Pancreas (tissue), 10 donors: ENCODE results near the gene SLC1A2. TPM values are rescaled to one million over a fixed set of nuclear protein-coding genes. Genes with fewer than 3 reads are reported as not detected.

Experiments used
- ATAC-seq, 4 donors: fragments of 200-7000 bp; cut with Tn5 transposase; one replicate each; pipeline versions ENCODE4 v1.8.0 to v1.9.1; 2020; ENCODE audit warnings: mild to moderate bottlenecking in 4 of 4, moderate library complexity in 4 of 4
- DNase-seq, 6 donors: peaks; one replicate each; pipeline ENCODE4 v3.0.0-alpha.2; 2020
- FAIRE-seq: peaks from 2 replicates; lab custom pipeline; 2012; peaks lifted over from hg19 to GRCh38; lab: Jason Lieb, UNC
- H3K27ac ChIP-seq, 4 donors: fragments of 200-600 bp; sonication (generic); 1 replicate in 3 of 4; 2 replicates in 1 of 4; pipeline versions ENCODE4 v1.5.0 to v1.8.0; 2020
- H3K27me3 ChIP-seq, 4 donors: fragments of 200-600 bp; one replicate each; pipeline ENCODE4 v1.8.0; 2021
- H3K36me3 ChIP-seq, 3 donors: fragments of 200-600 bp; sonication (generic) in 1 of 3; one replicate each; pipeline versions ENCODE4 v1.5.0 to v1.8.0; 2020 to 2021
- H3K4me1 ChIP-seq, 3 donors: fragments of 200-600 bp; one replicate each; pipeline ENCODE4 v1.8.0; 2021
- H3K4me3 ChIP-seq, 4 donors: fragments of 200-600 bp; sonication (generic) in 2 of 4; one replicate each; pipeline versions ENCODE4 v1.5.0 to v1.8.0; 2020 to 2021
- H3K9me3 ChIP-seq, 4 donors: fragments of 200-600 bp; one replicate each; pipeline ENCODE4 v1.8.0; 2021
- CTCF ChIP-seq, 4 donors: fragments of 200-600 bp; sonication (generic) in 3 of 4; IDR thresholded peaks; one replicate each; pipeline versions ENCODE4 v1.5.0 to v1.8.0; 2021; ENCODE audit warnings: antibody characterized with exemption in 4 of 4
- WGBS, 2 donors: extraction: QIAGEN DNeasy Blood & Tissue Kit; methylation state at CpG; one replicate each; pipeline ENCODE4 v1.1.7; 2013; 5-methylcytosine and 5-hydroxymethylcytosine counted together
- intact Hi-C, 3 donors: fragments of 100-400 bp; cut with DNase I; formaldehyde crosslinking; loops; one replicate each; pipeline versions ENCODE4 v1.11.1 to v1.14.2; 2022
- polyA plus RNA-seq, 2 donors: library from polyadenylated mRNA; stranded (reverse); fragments of 200-250 nt; gene quantifications; one replicate each; pipeline ENCODE4 v1.2.3, GENCODE V29; 2013
- total RNA-seq, 6 donors: library from RNA; stranded (reverse); fragmentation: NEBNext Ultra II Directional in 4 of 6; extraction: Animal tissue kit (Norgen Biotek cat#: 25700) in 4 of 6; gene quantifications; one replicate each; pipeline versions ENCODE4 v1.2.1 to v1.2.4, GENCODE V29; 2021 to 2023
- donor health status: healthy with polysubstance abuse.
- donor health status: DM: no; HTN: no; CAD: no; lungs with moderate emphysema.
- donor health status: DM: no; HTN: no; CAD: no.
- donor health status: control.
- donor health status: control.
- donor health status: Bipolar disorder and iron deficiency.
- donor health status: DM: yes; HTN: yes; CAD: no.
- donor health status: DM: no; HTN: no; CAD: no.
- donor health status: DM: no; HTN: no; CAD: no.
- donor health status: DM: yes; HTN: yes; CAD: no.

The SLC1A2 gene
- total and polyA plus RNA-seq, 8 donors, result 4.7 to 62.5 (median 35.3) TPM

GRCh38 chr11:35307221-35307621, 112.1 kb downstream of the SLC1A2 start:
- ATAC-seq (no peak), FAIRE-seq (no peak), DNase-seq (no peak)
- no peak overlapping the region for H3K4me3 ChIP-seq
- no peaks in the 10 kb centered on the region for H3K9me3 ChIP-seq
- no peak for TF ChIP-seq CTCF (IDR thresholded peaks at IDR 0.05)
- no peaks in the 10 kb centered on the region for H3K27me3 ChIP-seq
- intact Hi-C loops, result no loop called here
- peaks cover 0 to 4% (median 0%) of the 10 kb centered on the region in 3 donors for H3K36me3 ChIP-seq
- H3K4me1 ChIP-seq, result peaks cover 11 to 31% (median 28%) of the 10 kb centered on the region in 3 donors
- 92 to 95% methylated on average over 4 of the region's 4 CpGs for WGBS, 2 donors
- H3K27ac ChIP-seq, result no peak overlapping the region

- Histone ChIP-seq H3K27me3 (no peaks in the 10 kb centered on the region), H3K9me3 (no peaks in the 10 kb centered on the region), H3K36me3 (no peaks in the 10 kb centered on the region), H3K4me3 (no peak overlapping the region), H3K4me1 (peaks cover 11 to 31% (median 28%) of the 10 kb centered on the region in 3 donors), H3K27ac (peak overlapping the region in 1 of 4 donors; percentile 51)
- 75 to 79% methylated on average over 14 of the region's 14 CpGs for WGBS, 2 donors
- DNase-seq (peak in 1 of 6 donors; percentile 37), FAIRE-seq (no peak), ATAC-seq (peak in 3 of 4 donors; percentile 41 to 73 (median 67))
- peak in 1 of 4 donors; percentile 14 for TF ChIP-seq CTCF (IDR thresholded peaks at IDR 0.05)
- intact Hi-C loops, result no loop called here
Measured at GRCh38 chr11:35305670-35306382, 113.5 kb downstream of the SLC1A2 start.

- Histone ChIP-seq H3K9me3 (no peaks in the 10 kb centered on the region), H3K27ac (peak overlapping the region in 1 of 4 donors; percentile 51), H3K27me3 (no peaks in the 10 kb centered on the region), H3K36me3 (peaks cover 0 to 3% (median 0%) of the 10 kb centered on the region in 3 donors), H3K4me1 (peaks cover 11 to 31% (median 28%) of the 10 kb centered on the region in 3 donors), H3K4me3 (no peak overlapping the region)
- intact Hi-C loops, result no loop called here
- ATAC-seq (no peak), DNase-seq (no peak), FAIRE-seq (no peak)
- WGBS, 2 donors, result 76 to 77% methylated on average over 5 of the region's 5 CpGs
- no peak for TF ChIP-seq CTCF (IDR thresholded peaks at IDR 0.05)
Measured at GRCh38 chr11:35304900-35305460, 114.4 kb downstream of the SLC1A2 start.

GRCh38 chr11:35304386-35304775, 115.0 kb downstream of the SLC1A2 start:
- 74 to 81% methylated on average over 2 of the region's 2 CpGs for WGBS, 2 donors
- intact Hi-C loops, result no loop called here
- H3K36me3 ChIP-seq, result peaks cover 0 to 4% (median 0%) of the 10 kb centered on the region in 3 donors
- H3K27ac ChIP-seq, result peak overlapping the region in 3 of 4 donors; percentile 39 to 56 (median 51)
- FAIRE-seq, result no peak
- H3K27me3 ChIP-seq, result no peaks in the 10 kb centered on the region
- H3K4me3 ChIP-seq, result no peak overlapping the region
- DNase-seq, result no peak
- no peak for TF ChIP-seq CTCF (IDR thresholded peaks at IDR 0.05)
- peak; percentile 31 to 64 (median 56) for ATAC-seq
- H3K4me1 ChIP-seq, result peaks cover 11 to 31% (median 28%) of the 10 kb centered on the region in 3 donors
- no peaks in the 10 kb centered on the region for H3K9me3 ChIP-seq
